ENCODE results near the gene XYLT1.

DNA sequence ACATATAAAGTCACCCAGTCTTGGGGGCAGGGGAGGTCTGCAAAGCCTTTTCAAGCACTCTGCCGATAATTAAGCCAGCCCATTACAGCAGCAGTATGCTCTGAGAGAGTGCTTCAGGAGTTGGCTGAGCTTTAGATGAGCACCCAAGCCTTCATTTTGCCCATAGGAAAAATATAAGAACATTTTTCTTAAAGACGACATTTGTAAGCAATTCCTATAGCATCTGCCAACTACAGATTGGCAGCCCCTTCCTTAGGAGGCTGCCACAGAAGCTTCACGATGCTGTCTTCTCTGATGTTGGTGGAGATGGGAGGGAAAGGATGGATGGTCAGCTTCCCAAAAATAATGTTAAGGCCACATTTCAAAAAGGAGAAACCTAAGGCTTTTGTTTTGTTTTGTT is 367.5 kb downstream of the XYLT1 start:
- TF ChIP-seq, protein P1, sequence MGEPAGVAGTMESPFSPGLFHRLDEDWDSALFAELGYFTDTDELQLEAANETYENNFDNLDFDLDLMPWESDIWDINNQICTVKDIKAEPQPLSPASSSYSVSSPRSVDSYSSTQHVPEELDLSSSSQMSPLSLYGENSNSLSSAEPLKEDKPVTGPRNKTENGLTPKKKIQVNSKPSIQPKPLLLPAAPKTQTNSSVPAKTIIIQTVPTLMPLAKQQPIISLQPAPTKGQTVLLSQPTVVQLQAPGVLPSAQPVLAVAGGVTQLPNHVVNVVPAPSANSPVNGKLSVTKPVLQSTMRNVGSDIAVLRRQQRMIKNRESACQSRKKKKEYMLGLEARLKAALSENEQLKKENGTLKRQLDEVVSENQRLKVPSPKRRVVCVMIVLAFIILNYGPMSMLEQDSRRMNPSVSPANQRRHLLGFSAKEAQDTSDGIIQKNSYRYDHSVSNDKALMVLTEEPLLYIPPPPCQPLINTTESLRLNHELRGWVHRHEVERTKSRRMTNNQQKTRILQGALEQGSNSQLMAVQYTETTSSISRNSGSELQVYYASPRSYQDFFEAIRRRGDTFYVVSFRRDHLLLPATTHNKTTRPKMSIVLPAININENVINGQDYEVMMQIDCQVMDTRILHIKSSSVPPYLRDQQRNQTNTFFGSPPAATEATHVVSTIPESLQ (CRISPR knock-in tag; conservative IDR thresholded peaks at IDR 0.05), result no peak
- TF ChIP-seq TGIF2 (CRISPR knock-in tag; IDR thresholded peaks at IDR 0.05) (no peak), ZZZ3 (CRISPR knock-in tag; IDR thresholded peaks at IDR 0.05; ENCODE audit: borderline replicate concordance) (no peak)

Measured in HepG2 (cell line).